ENCODE data around the gene IGHMBP2.

DNA sequence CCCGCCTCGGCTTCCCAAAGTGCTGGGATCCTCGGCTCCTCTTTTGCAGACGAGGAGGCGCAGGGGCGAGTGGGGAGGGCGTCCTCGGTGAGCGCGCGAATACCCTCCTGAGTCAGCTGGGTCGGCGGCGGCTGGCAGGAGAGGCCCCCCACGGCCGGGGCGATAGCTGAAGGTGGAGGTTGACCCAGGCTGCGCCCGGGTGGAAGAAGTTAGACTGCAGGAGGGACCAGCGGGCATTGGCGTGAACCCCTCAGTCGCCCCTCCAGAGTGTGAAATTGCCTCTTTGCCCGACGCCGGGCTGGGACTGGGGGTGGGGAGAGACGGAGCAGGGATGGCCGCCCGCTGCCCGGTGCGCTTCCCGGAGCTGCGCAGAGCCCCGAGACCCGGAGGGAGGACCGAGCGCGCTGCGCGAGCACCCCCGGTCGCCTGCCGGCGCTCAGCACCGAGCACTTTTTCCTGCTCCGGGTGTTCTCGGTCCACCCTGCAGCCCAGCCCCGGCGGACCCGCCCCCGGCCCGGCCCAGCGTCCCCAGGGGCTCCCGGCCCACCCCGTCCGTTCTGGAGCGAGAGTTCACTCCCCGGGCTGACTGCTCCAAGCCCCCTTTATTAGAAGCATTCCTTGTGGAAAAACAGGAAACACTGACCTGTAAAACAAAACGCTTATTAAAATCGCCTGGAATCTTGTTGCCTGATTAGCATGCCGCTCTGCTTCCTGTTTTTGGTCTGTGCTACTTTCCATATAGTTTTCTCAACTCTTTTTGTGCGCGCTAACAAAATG is 48.3 kb upstream of the IGHMBP2 start:
- no peak for TF ChIP-seq POLR2A (IDR thresholded peaks at IDR 0.05; ENCODE audit: low read depth, low read length)
- no peak for TF ChIP-seq POLR2AphosphoS5 (IDR thresholded peaks at IDR 0.05; ENCODE audit: low read depth, low read length)

Measured in GM12892 (cell line).